GM23338 (cell line): Measurements from ENCODE around the gene CPNE4. TPM values are rescaled to one million over a fixed set of nuclear protein-coding genes. Genes with fewer than 3 reads are reported as not detected.

ENCODE experiments used
- CREB1 ChIP-seq: fragments of 250-450 bp; sonication (Bioruptor Pico); IDR thresholded peaks from 2 replicates; pipeline ENCODE4 v1.5.0; 2020; ENCODE audit warnings: low read depth, mild to moderate bottlenecking, moderate library complexity
- EZH2 ChIP-seq: fragments of 200-600 bp; sonication (generic); IDR thresholded peaks from one replicate; pipeline ENCODE4 v1.8.0; 2017; ENCODE audit warnings: antibody characterized with exemption, mild to moderate bottlenecking, low read depth; ENCODE audit not compliant: unreplicated experiment
- EZH2phosphoT487 ChIP-seq: fragments of 200-600 bp; sonication (generic); IDR thresholded peaks from one replicate; pipeline ENCODE4 v1.8.1; 2018; ENCODE audit warnings: antibody characterized with exemption; ENCODE audit not compliant: unreplicated experiment
- JUNB ChIP-seq: IDR thresholded peaks from one replicate; pipeline ENCODE4 v1.6.1; 2016; ENCODE audit warnings: antibody characterized with exemption; ENCODE audit not compliant: unreplicated experiment
- NANOG ChIP-seq: IDR thresholded peaks from 2 replicates; pipeline ENCODE4 v1.6.1; 2016; ENCODE audit warnings: antibody characterized with exemption, borderline replicate concordance
- POLR2AphosphoS5 ChIP-seq: IDR thresholded peaks from 2 replicates; pipeline ENCODE4 v1.6.1; 2016; ENCODE audit warnings: antibody characterized with exemption, low read depth
- STAT1 ChIP-seq: IDR thresholded peaks from one replicate; pipeline ENCODE4 v1.6.1; 2016; ENCODE audit warnings: antibody characterized with exemption; ENCODE audit not compliant: unreplicated experiment
- ZNF331 ChIP-seq: fragments of 250-450 bp; sonication (Bioruptor Pico); IDR thresholded peaks from 2 replicates; pipeline ENCODE4 v1.5.0; 2020; ENCODE audit warnings: low read depth, mild to moderate bottlenecking, moderate library complexity
- polyA plus RNA-seq: library from polyadenylated mRNA; unstranded; fragments of >200 nt; fragmentation: Nextera tagmentation; extraction: Ambion mirVana; gene quantifications from 2 replicates; pipeline ENCODE4 v1.2.1, GENCODE V29; 2016
- total RNA-seq: library from RNA; depleted of rRNA; stranded (reverse); fragments of >200 nt; shearing (Covaris generic); gene quantifications from 2 replicates; pipeline ENCODE4 v1.2.3, GENCODE V29; 2014
- TF ChIP-seq, protein P1 (sequence below): fragments of 250-450 bp; sonication (Bioruptor Pico); IDR thresholded peaks from 2 replicates; pipeline ENCODE4 v1.5.0; 2020; ENCODE audit warnings: mild to moderate bottlenecking, moderate library complexity
- TF ChIP-seq, protein P2 (sequence below), 2 experiments: fragments of 200-600 bp in 1 of 2; sonication (generic) in 1 of 2; conservative IDR thresholded peaks; 2 replicates each; pipeline versions ENCODE4 v1.5.1 to v1.6.1; 2016 to 2017; ENCODE audit warnings: antibody characterized with exemption in 2 of 2, low read depth in 2 of 2, mild to moderate bottlenecking in 2 of 2, moderate library complexity in 1 of 2
- TF ChIP-seq, protein P3 (sequence below): IDR thresholded peaks from 2 replicates; pipeline ENCODE4 v1.6.1; 2016; ENCODE audit warnings: antibody characterized with exemption

CPNE4 gene
- total and polyA plus RNA-seq, 2 experiments from 2014 or later = 2.0 to 6.5 TPM

DNA sequence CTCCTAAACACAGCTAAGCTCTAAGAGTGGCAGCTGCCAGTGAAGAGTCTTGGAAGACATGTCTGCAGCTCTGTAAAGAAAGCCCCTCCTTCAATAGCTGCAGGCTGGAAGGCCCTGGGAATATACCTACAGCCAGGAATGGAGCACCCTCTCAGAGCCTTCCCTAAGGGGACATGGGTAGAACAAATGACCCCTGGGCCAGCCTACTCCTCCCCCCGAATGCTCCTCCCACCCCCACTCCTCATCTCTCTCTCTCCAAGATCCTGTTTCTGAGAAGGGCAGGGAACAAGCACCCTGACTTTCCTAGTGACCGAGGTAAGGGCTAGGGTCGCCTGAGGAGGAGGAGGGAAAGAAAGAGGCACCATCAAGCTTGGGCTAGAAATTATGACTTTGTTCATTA is 20.7 kb downstream of the CPNE4 start (continued):
- TF ChIP-seq, protein P1, sequence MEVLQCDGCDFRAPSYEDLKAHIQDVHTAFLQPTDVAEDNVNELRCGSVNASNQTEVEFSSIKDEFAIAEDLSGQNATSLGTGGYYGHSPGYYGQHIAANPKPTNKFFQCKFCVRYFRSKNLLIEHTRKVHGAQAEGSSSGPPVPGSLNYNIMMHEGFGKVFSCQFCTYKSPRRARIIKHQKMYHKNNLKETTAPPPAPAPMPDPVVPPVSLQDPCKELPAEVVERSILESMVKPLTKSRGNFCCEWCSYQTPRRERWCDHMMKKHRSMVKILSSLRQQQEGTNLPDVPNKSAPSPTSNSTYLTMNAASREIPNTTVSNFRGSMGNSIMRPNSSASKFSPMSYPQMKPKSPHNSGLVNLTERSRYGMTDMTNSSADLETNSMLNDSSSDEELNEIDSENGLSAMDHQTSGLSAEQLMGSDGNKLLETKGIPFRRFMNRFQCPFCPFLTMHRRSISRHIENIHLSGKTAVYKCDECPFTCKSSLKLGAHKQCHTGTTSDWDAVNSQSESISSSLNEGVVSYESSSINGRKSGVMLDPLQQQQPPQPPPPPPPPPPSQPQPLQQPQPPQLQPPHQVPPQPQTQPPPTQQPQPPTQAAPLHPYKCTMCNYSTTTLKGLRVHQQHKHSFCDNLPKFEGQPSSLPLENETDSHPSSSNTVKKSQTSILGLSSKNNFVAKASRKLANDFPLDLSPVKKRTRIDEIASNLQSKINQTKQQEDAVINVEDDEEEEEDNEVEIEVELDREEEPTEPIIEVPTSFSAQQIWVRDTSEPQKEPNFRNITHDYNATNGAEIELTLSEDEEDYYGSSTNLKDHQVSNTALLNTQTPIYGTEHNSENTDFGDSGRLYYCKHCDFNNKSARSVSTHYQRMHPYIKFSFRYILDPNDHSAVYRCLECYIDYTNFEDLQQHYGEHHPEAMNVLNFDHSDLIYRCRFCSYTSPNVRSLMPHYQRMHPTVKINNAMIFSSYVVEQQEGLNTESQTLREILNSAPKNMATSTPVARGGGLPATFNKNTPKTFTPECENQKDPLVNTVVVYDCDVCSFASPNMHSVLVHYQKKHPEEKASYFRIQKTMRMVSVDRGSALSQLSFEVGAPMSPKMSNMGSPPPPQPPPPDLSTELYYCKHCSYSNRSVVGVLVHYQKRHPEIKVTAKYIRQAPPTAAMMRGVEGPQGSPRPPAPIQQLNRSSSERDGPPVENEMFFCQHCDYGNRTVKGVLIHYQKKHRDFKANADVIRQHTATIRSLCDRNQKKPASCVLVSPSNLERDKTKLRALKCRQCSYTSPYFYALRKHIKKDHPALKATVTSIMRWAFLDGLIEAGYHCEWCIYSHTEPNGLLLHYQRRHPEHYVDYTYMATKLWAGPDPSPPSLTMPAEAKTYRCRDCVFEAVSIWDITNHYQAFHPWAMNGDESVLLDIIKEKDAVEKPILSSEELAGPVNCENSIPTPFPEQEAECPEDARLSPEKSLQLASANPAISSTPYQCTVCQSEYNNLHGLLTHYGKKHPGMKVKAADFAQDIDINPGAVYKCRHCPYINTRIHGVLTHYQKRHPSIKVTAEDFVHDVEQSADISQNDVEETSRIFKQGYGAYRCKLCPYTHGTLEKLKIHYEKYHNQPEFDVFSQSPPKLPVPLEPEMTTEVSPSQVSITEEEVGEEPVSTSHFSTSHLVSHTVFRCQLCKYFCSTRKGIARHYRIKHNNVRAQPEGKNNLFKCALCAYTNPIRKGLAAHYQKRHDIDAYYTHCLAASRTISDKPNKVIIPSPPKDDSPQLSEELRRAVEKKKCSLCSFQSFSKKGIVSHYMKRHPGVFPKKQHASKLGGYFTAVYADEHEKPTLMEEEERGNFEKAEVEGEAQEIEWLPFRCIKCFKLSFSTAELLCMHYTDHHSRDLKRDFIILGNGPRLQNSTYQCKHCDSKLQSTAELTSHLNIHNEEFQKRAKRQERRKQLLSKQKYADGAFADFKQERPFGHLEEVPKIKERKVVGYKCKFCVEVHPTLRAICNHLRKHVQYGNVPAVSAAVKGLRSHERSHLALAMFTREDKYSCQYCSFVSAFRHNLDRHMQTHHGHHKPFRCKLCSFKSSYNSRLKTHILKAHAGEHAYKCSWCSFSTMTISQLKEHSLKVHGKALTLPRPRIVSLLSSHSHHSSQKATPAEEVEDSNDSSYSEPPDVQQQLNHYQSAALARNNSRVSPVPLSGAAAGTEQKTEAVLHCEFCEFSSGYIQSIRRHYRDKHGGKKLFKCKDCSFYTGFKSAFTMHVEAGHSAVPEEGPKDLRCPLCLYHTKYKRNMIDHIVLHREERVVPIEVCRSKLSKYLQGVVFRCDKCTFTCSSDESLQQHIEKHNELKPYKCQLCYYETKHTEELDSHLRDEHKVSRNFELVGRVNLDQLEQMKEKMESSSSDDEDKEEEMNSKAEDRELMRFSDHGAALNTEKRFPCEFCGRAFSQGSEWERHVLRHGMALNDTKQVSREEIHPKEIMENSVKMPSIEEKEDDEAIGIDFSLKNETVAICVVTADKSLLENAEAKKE = no peak
- no peak for TF ChIP-seq NANOG
- TF ChIP-seq EZH2phosphoT487 = no peak
- TF ChIP-seq CREB1 = no peak
- TF ChIP-seq, protein P2, sequence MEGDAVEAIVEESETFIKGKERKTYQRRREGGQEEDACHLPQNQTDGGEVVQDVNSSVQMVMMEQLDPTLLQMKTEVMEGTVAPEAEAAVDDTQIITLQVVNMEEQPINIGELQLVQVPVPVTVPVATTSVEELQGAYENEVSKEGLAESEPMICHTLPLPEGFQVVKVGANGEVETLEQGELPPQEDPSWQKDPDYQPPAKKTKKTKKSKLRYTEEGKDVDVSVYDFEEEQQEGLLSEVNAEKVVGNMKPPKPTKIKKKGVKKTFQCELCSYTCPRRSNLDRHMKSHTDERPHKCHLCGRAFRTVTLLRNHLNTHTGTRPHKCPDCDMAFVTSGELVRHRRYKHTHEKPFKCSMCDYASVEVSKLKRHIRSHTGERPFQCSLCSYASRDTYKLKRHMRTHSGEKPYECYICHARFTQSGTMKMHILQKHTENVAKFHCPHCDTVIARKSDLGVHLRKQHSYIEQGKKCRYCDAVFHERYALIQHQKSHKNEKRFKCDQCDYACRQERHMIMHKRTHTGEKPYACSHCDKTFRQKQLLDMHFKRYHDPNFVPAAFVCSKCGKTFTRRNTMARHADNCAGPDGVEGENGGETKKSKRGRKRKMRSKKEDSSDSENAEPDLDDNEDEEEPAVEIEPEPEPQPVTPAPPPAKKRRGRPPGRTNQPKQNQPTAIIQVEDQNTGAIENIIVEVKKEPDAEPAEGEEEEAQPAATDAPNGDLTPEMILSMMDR (conservative IDR thresholded peaks at IDR 0.05; ENCODE audit: low read depth in 2 of 2) = no peak
- no peak for TF ChIP-seq ZNF331 (CRISPR knock-in tag)
- TF ChIP-seq JUNB = no peak
- TF ChIP-seq POLR2AphosphoS5 = no peak
- no peak for TF ChIP-seq EZH2
- no peak for TF ChIP-seq STAT1
- TF ChIP-seq, protein P3, sequence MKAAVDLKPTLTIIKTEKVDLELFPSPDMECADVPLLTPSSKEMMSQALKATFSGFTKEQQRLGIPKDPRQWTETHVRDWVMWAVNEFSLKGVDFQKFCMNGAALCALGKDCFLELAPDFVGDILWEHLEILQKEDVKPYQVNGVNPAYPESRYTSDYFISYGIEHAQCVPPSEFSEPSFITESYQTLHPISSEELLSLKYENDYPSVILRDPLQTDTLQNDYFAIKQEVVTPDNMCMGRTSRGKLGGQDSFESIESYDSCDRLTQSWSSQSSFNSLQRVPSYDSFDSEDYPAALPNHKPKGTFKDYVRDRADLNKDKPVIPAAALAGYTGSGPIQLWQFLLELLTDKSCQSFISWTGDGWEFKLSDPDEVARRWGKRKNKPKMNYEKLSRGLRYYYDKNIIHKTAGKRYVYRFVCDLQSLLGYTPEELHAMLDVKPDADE = no peak
